ENCODE measurements around the gene TRIM45.

- no peak for TF ChIP-seq CTCF (conservative IDR thresholded peaks at IDR 0.05; ENCODE audit: low read depth, low read length)
- no peak for TF ChIP-seq EZH2 (IDR thresholded peaks at IDR 0.05; ENCODE audit: borderline replicate concordance, low read depth, low read length, poor library complexity, severe bottlenecking)
Observed at GRCh38 chr1:117127795-117128194, 6.2 kb upstream of the TRIM45 start.
